Tibial nerve (tissue), 4 donors: ENCODE results near the gene CCNY. TPM values are rescaled to one million over a fixed set of nuclear protein-coding genes. Genes with fewer than 3 reads are reported as not detected.
"Not testable (repeated sequence)": the region's sequence is repeated elsewhere in the genome, so short reads cannot be mapped to it uniquely, and the experiment has no call there.

Source experiments
- DNase-seq, 2 donors: peaks; one replicate each; pipeline ENCODE4 v3.0.0-alpha.2; 2019; ENCODE audit warnings: low spot score in 2 of 2
- H3K27ac ChIP-seq, 4 donors: fragments of 200-600 bp; sonication (generic) in 3 of 4; one replicate each; pipeline ENCODE4 v1.5.1; 2017 to 2019; ENCODE audit warnings: mild to moderate bottlenecking in 1 of 4
- H3K27me3 ChIP-seq, 2 donors: fragments of 200-600 bp; sonication (generic) in 1 of 2; one replicate each; pipeline versions ENCODE4 v1.5.1 to v1.6.0; 2017 to 2019
- H3K36me3 ChIP-seq, 3 donors: fragments of 200-600 bp; sonication (generic); one replicate each; pipeline ENCODE4 v1.5.1; 2018 to 2019
- H3K4me1 ChIP-seq, 4 donors: fragments of 200-600 bp; sonication (generic) in 3 of 4; one replicate each; pipeline ENCODE4 v1.5.1; 2017 to 2019
- H3K4me3 ChIP-seq, 4 donors: fragments of 200-600 bp; sonication (generic) in 3 of 4; one replicate each; pipeline ENCODE4 v1.5.1; 2017 to 2019; ENCODE audit warnings: mild to moderate bottlenecking in 1 of 4, moderate library complexity in 1 of 4
- H3K9me3 ChIP-seq, 4 donors: fragments of 200-600 bp; sonication (generic) in 3 of 4; one replicate each; pipeline ENCODE4 v1.5.1; 2017 to 2019
- CTCF ChIP-seq, 5 experiments: fragments of 200-600 bp in 3 of 5; fragments of 450-650 bp in 2 of 5; sonication (generic) in 3 of 5; IDR thresholded peaks; one replicate each; pipeline ENCODE4 v1.5.1; 2016 to 2019; ENCODE audit warnings: antibody characterized with exemption in 5 of 5, mild to moderate bottlenecking in 3 of 5, moderate library complexity in 2 of 5
- EP300 ChIP-seq, 2 donors: sonication (generic); formaldehyde crosslinking; IDR thresholded peaks; one replicate each; pipeline ENCODE4 v1.6.1; 2017; ENCODE audit warnings: antibody characterized with exemption in 2 of 2, mild to moderate bottlenecking in 1 of 2
- POLR2A ChIP-seq, 2 donors: fragments of 450-650 bp; IDR thresholded peaks; one replicate each; pipeline ENCODE4 v1.6.1; 2017; ENCODE audit warnings: antibody characterized with exemption in 2 of 2, mild to moderate bottlenecking in 2 of 2, moderate library complexity in 2 of 2
- WGBS, 2 donors: methylation state at CpG; one replicate each; pipeline ENCODE4 v1.1.5; 2018; 5-methylcytosine and 5-hydroxymethylcytosine counted together
- total RNA-seq, 4 donors: library from RNA; depleted of rRNA; stranded (reverse); fragments of >200 nt; gene quantifications; one replicate each; pipeline ENCODE4 v1.1.0, GENCODE V29; 2016

CCNY gene
- total RNA-seq, 4 donors from 2014 or later, result 24.3 to 27.6 (median 26.5) TPM

DNA sequence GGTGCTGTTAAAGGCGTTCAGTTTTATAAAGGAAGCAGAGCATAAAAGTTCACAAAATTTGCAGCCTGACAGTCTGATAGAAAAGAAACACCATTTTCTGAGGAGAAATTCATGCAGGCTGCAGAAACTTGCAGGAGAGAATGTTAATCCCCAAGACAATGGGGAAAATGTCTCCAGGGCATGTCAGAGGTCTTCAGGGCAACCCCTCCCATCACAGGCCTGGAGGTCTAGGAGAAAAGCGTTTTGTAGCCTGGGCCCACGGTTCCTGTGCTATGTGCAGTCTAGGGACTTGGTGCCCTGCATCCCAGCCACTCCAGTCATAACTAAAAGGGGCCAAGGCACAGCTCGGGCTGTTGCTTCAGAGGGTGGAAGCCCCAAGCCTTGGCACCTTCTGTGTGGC lies 200.5 kb downstream of the CCNY start:
- Histone ChIP-seq H3K4me3 (no peak overlapping the region), H3K4me1 (no peaks in the 10 kb centered on the region), H3K9me3 (peaks cover 0 to 10% (median 0%) of the 10 kb centered on the region in 4 donors), H3K27me3 (no peaks in the 10 kb centered on the region), H3K36me3 (peaks cover 0 to 72% (median 0%) of the 10 kb centered on the region in 3 donors), H3K27ac (no peak overlapping the region)
- WGBS, 2 donors, result 87 to 89% methylated on average over 4 of the region's 4 CpGs
- TF ChIP-seq POLR2A (IDR thresholded peaks at IDR 0.05) (no peak), CTCF (IDR thresholded peaks at IDR 0.05) (no peak), EP300 (IDR thresholded peaks at IDR 0.05) (no peak)
- DNase-seq, result no peak

DNA sequence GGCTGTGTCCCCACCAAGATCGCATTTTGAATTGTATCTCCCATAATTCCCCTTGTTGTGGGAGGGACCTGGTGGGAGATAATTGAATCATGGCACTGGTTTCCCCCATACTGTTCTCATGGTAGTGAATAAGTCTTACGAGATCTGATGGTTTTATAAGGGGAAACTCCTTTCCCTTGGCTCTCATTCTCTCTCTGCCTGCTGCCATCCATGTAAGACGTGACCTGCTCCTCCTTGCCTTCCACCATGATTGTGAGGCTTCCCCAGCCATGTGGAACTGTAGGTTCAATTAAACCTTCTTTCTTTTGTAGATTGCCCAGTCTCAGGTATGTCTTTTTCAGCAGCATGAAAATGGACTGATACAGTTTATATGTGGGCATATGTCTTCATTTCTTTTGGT lies 201.6 kb downstream of the CCNY start:
- WGBS, 2 donors, result 93 to 95% methylated on average over 3 of the region's 3 CpGs

GRCh38 chr10:35540296-35541164 lies 204.2 kb downstream of the CCNY start:
- no peak for DNase-seq
- Histone ChIP-seq H3K27ac (no peak overlapping the region), H3K4me3 (no peak overlapping the region), H3K4me1 (peaks cover 0 to 8% (median 0%) of the 10 kb centered on the region in 4 donors), H3K36me3 (peaks cover 0 to 43% (median 0%) of the 10 kb centered on the region in 3 donors), H3K27me3 (no peaks in the 10 kb centered on the region), H3K9me3 (peaks cover 0 to 6% (median 0%) of the 10 kb centered on the region in 4 donors)
- WGBS, 2 donors, result 78 to 81% methylated on average over 7 of the region's 7 CpGs
- TF ChIP-seq CTCF (IDR thresholded peaks at IDR 0.05) (no peak), EP300 (IDR thresholded peaks at IDR 0.05) (no peak), POLR2A (IDR thresholded peaks at IDR 0.05) (no peak)

More for the DNA sequence above, 201.6 kb downstream of the CCNY start:
- H3K36me3 ChIP-seq, result peaks cover 0 to 64% (median 0%) of the 10 kb centered on the region in 3 donors
- not testable (repeated sequence) for H3K4me1 ChIP-seq, H3K9me3 ChIP-seq, DNase-seq, H3K27me3 ChIP-seq, H3K4me3 ChIP-seq, H3K27ac ChIP-seq

GRCh38 chr10:35541720-35542119 lies 205.4 kb downstream of the CCNY start:
- TF ChIP-seq EP300 (IDR thresholded peaks at IDR 0.05) (no peak), POLR2A (IDR thresholded peaks at IDR 0.05) (no peak), CTCF (IDR thresholded peaks at IDR 0.05) (no peak)
- no peak for DNase-seq
- Histone ChIP-seq H3K9me3 (peaks cover 0 to 2% (median 0%) of the 10 kb centered on the region in 4 donors), H3K4me1 (peaks cover 0 to 20% (median 0%) of the 10 kb centered on the region in 4 donors), H3K27ac (no peak overlapping the region), H3K36me3 (peaks cover 0 to 31% (median 0%) of the 10 kb centered on the region in 3 donors), H3K27me3 (no peaks in the 10 kb centered on the region), H3K4me3 (no peak overlapping the region)
- 93% methylated on average over 1 of the region's 1 CpG for WGBS, 2 donors

DNA sequence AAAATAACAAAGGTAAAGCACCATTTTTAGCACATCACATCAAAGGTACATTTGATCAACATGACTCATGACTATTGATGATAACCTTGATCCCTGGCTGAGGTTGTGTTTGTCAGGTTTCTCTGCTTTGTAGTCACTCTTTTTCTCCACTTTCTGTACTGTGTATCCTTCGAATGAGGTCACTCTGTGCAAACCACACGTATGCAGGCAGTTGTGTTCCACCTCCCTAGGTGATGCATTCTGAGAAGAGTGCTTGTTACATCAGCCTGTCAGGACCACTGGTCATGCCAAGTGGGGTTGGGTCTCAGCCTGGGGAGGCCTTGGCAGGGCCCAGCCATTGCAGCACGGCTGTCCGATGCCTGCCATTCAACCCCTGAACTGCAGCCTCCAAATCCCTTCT lies 206.0 kb downstream of the CCNY start:
- H3K9me3 ChIP-seq, result no peaks in the 10 kb centered on the region
- WGBS, 2 donors, result 79 to 89% methylated on average over 4 of the region's 4 CpGs
- no peaks in the 10 kb centered on the region for H3K27me3 ChIP-seq
- DNase-seq, result no peak
- H3K4me3 ChIP-seq, result no peak overlapping the region
- H3K27ac ChIP-seq, result no peak overlapping the region
- TF ChIP-seq CTCF (IDR thresholded peaks at IDR 0.05) (no peak), EP300 (IDR thresholded peaks at IDR 0.05) (no peak)
- H3K36me3 ChIP-seq, result peaks cover 0 to 26% (median 0%) of the 10 kb centered on the region in 3 donors
- H3K4me1 ChIP-seq, result peaks cover 0 to 25% (median 0%) of the 10 kb centered on the region in 4 donors
